Measurements from ENCODE around the gene FGGY.

GRCh38 chr1:59775480-59775879 is 478.6 kb downstream of the FGGY start:
- TF ChIP-seq, protein P1, sequence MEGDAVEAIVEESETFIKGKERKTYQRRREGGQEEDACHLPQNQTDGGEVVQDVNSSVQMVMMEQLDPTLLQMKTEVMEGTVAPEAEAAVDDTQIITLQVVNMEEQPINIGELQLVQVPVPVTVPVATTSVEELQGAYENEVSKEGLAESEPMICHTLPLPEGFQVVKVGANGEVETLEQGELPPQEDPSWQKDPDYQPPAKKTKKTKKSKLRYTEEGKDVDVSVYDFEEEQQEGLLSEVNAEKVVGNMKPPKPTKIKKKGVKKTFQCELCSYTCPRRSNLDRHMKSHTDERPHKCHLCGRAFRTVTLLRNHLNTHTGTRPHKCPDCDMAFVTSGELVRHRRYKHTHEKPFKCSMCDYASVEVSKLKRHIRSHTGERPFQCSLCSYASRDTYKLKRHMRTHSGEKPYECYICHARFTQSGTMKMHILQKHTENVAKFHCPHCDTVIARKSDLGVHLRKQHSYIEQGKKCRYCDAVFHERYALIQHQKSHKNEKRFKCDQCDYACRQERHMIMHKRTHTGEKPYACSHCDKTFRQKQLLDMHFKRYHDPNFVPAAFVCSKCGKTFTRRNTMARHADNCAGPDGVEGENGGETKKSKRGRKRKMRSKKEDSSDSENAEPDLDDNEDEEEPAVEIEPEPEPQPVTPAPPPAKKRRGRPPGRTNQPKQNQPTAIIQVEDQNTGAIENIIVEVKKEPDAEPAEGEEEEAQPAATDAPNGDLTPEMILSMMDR (IDR thresholded peaks at IDR 0.05; ENCODE audit: low read depth, low read length): no peak
- TF ChIP-seq MAX (IDR thresholded peaks at IDR 0.05; ENCODE audit: low read depth, low read length) (no peak), POLR2A (IDR thresholded peaks at IDR 0.05; ENCODE audit: extremely low read depth, insufficient read length) (no peak), MYC (IDR thresholded peaks at IDR 0.05; ENCODE audit: low read depth, low read length) (no peak)
